TTC549 (cell line): ENCODE data around the gene NDUFV1.
"Not testable (repeated sequence)": the region's sequence is repeated elsewhere in the genome, so short reads cannot be mapped to it uniquely, and the experiment has no call there.

ENCODE experiments used
- FAIRE-seq: peaks from 2 replicates; lab custom pipeline; 2012; peaks lifted over from hg19 to GRCh38; lab: Jason Lieb, UNC

Gene NDUFV1

DNA sequence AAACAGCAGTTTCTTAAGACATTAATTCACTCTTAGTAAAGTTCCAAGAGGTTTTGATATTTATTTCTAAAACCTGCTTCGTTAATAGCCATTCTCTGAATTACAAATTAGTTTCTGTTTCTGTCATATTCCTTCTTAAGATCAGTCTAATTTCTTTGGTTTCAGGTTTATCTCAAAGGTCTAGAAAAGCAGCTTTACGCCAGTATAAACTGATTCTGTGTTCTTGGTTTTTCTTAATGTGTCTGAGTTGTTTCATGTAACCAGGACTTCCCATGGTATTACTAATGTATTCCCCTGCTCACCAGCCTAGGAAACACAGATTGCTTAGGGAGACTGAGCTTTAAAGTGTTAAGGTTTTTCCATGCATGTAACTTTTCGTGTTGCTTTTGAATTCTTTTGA, 50.6 kb downstream of the NDUFV1 start:
- no peak for FAIRE-seq

DNA sequence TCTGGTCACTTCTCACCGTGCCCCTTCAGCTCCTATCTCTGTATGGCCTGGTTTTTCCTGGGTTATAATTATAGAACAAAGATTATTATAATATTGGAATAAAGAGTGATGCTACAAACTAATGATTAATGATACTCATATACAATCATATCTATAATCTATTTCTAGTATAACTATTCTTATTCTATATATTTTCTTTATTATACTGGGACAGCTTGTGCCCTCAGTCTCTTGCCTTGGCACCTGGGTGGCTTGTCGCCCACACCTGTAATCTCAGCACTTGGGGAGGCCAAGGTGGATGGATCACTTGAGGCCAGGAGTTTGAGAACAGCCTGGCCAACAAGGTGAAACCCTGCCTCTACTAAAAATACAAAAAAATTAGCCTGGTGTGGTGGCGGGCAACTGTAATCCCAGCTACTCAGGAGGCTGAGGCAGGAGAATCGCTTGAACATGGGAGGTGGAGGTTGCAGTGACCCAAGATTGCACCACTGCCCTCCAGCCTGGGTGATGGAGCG, 53.0 kb downstream of the NDUFV1 start:
- not testable (repeated sequence) for FAIRE-seq

DNA sequence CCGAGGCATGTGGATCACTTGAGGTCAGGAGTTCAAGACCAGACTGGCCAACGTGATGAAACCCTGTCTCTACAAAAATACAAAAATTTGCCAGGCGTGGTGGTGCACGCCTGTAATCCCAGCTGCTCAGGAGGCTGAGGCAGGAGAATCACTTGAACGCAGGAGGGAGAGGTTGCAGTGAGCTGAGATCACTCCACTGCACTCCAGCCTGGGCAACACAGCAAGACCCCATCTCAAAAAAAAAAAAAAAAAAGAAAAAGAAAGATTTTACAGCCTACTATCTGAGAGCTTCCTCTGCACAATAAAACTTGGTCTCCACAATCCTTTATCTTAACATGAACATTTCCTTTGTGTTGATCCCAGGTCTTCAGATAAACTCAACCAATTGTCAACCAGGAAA, 54.0 kb downstream of the NDUFV1 start:
- not testable (repeated sequence) for FAIRE-seq
